ENCODE results near the gene ICAM3.
"Not testable (repeated sequence)": the region's sequence is repeated elsewhere in the genome, so short reads cannot be mapped to it uniquely, and the experiment has no call there.

Gene ICAM3

DNA sequence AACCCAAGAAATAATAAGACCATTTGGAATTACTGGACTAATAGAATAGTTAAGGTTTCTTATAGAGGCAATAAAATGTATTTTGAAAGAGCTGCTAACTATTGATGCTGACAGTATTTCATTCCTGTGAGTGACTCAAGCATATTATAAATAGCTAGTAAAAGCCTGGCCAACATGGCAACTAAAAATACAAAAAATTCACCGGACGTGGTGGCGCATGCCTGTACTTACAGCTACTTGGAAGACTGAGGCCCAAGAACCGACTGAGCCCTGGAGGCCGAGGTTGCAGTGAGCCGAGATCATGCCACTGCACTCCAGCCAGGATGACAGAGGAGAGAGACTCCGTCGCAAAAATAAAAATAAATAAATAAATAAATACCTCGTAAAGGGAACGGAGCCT is 5.4 kb upstream of the ICAM3 start:
- no peak for DNase-seq (ENCODE audit: low spot score)

DNA sequence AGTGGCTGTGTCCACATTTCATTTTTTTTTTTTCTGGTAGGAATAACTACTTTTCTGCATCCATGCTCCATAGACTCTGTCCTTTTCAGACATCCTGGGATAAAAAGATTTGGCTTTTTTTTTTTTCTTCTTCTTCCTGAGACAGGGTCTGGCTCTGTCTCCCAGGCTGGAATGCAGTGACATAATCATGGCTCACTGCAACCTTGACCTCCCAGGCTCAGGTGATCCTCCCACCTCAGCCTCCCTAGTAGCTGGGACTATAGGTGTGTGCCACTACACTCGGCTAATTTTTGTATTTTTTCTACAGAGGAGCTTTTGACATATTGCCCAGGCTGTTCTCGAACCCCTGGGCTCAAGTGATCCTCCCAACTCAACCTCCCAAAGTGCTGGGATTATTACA is 4.1 kb upstream of the ICAM3 start:
- DNase-seq (ENCODE audit: low spot score) = no peak

DNA sequence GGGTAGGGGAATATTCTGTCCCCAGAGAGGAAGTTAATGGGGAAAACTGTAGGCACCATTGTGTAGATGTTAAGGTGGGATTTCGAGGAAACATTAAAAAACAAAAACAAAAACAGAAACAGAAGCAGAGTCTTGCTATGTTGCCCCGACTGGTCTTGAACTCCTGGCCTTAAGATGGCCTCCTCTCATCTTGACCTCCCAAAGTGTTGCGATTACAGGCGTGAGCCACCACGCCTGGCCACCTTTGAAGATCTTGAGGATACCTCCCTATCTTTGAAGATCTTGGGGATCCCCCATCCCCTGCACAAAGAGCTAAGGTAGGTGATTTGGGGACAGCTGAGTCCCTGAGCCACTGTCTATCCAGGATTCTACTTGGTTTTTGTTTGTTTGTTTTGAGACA is 553 bp upstream of the ICAM3 start:
- no peak for DNase-seq (ENCODE audit: low spot score)

DNA sequence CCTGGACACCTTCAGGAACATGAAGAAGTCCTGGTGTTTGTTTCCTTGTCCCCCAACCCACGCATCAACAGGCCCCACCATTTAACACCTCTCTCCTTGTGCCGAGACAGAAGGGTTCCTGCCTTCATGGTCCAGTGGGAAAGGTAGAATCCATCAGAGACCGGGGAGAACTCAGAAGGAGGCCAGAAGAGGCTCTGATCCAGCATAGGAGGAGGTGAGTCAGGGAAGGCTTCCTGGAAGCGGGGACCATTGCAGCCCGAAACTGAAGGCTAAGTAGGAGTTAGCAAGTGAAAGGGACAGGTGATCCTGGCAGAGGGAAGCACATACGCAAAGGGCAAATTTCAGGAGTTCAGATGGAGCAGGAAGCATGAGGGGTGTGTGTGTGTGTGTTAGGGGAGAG is 484 bp downstream of the ICAM3 start:
- no peak for DNase-seq (ENCODE audit: low spot score)

DNA sequence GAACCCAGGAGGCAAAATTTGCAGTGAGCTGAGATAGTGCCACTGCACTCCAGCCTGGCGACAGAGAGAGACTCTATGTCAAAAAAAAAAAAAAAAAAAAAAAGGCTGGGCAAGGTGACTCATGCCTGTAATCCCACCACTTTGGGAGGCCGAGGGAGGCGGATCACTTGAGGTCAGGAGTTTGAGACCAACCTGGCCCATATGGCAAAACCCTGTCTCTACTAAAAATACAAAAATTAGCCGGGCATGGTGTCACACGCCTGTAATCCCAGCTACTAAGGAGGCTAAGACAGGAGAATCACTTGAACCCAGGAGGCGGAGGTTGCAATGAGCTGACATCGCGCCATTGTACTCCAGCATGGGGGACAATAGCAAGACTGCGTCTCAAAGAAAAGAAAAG is 2.7 kb downstream of the ICAM3 start:
- DNase-seq (ENCODE audit: low spot score) = not testable (repeated sequence)

DNA sequence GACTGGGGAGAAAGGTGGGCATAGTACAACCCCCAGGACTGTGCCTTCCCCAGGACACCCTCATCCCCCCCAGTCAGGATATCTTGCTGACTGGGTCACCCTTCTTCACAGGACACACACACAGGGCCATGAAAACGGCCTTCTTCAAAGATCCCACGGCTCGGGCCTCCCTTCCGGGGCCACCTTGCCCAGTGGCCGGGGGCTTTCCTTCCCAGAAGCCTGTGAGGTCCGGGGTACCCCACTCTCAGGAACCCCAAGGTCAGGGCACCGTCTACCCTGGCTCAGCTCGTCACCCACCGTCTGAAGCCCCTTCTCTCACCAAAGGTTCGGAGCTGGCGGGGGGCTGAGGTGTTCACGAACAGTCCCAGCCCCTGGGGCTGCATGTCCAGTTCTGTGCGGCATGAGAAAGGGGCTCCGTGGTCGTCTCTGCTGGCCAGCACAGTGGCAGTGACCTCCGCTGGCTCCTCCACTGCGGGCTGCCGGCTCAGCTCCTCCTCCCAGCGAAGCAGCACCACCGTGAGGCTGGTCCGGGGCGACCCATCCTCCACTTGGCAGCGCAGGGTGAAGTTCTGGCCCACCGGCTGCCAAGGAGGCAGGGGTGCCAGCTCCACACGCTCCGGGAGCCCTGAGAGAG is 4.0 kb downstream of the ICAM3 start:
- no peak for DNase-seq (ENCODE audit: low spot score)

DNA sequence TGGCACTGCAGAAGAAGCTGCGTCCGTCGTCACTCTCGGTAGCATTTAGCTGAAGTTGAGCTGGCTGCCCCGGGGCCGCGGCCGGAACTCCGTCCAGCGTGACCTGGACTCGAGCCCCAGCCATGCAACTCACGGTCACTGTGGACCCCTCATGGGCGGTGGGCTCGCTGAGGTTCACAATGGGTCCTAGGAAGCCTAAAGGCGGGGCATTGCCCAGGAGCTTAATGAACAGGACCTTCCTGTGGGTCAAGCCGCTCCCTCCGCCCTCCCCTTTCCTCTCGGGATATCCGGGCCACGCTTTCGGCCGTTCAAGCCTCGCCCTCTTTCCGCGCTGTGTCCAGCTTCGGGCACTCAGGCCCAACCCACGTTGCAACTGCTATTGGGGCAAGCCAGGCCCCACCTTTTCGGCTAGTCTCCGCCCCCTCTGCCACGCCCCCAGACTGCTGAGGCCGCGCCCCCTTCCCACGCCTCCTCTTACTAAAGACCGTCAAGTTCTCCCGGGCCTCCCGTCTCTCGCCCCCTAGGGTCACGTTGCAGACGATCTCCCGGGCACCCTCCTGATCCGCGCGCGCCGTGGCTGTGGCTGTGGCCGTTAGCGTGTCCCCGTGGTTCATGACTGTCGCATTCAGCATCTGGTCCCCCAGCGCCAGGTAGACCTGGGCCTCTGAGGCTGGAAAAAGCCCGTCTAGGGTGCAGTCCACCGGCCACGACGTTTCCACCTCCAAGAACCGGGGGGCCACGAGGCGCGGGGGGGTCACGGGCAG is 4.7 kb downstream of the ICAM3 start:
- peak; percentile 94 for DNase-seq (ENCODE audit: low spot score)

DNA sequence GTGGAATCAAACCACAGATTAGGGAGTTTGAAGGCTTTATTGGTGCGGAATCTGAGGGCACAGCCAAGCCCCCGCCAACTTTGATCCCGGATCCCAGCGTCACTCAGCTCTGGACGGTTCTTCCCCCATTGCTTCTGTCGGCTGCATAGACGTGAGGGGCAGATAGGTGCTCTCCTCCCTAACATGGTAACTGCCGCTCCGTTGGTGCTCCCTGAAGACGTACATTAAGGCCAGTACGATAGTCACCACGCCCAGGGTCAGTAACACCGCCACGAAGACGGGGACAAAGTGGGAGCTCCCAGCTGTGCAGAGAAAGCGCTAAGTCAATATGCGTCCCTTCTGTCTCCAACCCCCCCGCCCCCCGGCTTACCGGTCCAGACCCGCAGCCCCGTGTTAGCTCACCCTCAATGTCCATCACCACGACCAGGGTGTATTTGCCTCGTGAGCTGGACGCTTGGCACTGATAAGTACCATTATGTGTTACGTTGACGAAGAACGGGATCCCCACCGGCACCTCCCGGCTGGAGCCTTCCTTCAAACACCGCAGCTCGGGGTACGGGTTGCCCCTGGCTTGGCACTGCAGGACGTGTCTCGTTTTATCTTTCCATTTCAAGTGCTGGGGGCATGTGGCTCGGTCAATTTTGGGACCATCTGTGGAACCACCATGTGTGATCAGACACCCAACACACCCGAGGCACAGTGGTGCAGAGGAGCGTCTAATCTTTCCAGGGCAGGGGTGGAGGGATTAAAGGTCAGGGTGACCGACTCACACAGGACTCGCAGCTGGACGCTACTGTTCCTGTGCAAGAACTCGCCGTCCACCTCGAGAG is 5.5 kb downstream of the ICAM3 start:
- no peak for DNase-seq (ENCODE audit: low spot score)

DNA sequence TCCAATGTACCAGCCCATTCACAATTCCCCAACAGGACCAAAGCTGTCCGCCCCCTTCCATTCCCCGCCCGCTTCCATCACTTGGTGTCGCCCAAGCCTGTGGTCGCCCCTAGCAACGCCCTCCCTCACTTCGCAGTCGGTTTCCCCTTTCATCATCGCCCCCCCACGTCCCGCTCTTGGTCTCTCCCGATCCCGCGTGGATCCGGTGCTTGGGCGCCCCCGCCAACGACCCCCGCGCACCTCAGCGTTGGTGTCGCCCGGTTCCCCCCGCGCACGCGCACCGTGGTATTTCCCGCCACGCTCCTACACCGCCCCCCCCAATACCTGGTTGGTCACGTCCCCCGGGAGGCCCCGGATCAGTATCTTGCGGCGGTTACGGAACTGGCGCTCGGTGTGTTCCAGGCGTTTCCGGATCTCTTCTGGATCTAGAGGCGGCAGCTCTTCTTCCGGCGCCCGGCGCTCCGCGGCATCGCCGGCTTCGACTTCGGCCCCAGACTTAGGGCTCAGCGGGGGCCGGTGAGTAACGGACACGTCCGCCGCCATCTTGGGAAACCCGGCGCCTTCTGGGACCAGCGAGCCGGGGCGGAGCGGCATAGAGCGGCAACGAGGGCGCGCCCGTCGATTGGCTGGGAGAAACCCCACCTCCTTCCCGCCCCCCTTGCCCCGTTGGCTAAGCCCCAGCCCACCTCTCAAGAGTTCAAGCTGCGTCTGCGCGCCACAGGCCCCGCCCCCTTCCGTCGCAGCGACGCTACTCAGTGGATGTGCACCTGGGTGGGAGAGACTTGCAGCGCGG is 6.3 kb downstream of the ICAM3 start, which contains the start of gene RAVER1:
TSS of gene RAVER1 (minus strand) at position 565 of the 793 bp plus-strand sequence. CDS start at position 543, 22 bp downstream.
- DNase-seq (ENCODE audit: low spot score) = peak; percentile 99

DNA sequence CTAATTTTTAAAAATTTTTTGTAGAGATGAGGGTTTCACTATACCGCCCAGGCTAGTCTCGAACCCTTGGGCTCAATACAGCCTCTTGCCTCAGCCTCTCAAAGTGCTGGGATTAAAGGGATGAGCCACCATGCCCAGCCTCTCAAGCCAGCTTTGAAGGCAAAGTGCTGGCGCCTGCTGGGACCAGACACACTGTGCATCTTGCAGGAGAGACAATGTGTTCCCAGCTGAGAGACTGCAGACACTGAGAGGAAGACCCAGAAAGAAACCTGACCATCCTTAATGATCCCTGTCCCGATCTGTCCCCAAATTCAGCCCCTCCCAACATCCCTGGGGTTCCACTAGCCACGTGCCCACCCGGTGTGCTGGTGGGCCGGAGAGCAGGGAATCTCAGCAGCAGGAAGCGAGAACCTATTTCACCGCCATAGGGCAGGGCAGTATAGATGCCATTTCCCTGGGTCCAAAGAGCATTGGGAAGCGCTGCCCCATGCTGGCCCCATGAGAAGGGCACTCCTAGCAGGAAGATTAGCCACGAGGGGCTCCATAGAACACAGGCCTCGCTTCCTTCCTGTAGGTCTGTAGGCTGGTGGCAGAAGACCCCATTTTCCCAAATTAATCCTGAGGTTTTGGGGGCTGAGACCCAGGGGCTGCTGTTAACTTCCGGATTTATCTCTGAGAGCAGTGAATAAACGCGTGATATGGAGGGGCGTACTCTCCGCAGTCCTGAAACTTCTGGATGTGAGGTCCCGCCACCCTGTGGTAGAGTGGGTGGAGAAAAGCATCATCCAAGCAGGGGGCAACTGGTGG is 7.1 kb downstream of the ICAM3 start:
- no peak for DNase-seq (ENCODE audit: low spot score)

DNA sequence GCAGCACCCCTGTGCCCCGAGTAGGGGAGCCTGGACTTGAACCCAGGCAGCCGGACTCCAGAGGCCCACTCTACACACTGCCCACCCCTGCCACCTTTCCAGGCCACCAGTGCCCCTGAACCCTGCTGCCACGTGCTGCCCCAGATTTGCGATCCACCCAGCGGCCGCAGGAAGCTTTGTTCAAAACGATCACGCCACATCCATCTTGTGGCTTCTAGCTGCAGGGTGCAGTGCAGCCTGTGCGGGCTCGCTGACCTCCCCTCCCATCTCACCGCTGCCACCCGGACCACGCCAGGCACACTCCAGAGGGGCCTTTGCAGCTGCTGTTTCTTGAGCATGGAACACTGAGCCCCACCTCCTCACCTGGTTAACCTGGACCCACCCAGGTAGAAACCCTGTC is 9.9 kb downstream of the ICAM3 start:
- no peak for DNase-seq (ENCODE audit: low spot score)

DNA sequence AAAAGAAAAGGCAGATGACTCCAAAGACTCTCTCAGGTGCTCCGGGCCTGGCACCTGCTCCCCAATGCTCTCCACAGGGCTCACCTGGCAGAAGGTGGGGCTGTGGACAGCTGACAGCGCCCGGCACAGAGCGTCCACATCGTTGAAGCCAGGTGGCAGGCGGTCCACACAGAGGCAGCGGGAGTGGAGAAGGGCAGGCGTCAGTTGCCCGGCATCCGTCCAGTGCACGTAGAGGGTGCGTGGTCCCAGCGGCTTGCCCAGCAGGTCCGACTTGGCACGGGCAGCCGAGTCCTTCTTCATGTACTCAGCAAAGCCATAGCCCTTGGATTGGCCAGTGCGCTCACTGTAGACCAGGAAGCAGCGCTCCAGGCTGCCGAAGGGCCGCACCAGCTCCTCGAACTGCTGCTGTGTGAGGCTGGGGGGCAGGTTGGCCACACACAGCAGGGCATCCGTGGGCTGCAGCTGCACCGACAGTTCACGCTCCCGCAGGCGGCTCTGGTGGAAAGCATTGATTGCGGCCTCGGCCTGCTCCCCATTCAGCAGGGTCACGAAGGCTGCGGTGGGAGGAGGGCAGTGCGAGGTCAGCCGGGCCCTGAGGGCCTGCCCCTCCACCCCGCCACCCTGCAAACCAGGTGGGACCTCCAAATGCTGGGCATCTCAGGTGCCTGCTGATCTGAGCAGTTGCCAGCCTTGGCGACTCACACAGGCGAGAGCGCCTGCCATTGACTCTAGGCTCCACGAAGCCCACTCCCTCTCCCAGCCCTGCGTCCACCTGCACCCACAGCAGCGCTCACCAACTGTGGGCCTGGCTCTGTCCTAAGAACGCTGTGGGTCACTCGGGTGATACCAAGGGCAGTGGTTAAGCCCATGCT is 10.6 kb downstream of the ICAM3 start:
- no peak for DNase-seq (ENCODE audit: low spot score)

DNA sequence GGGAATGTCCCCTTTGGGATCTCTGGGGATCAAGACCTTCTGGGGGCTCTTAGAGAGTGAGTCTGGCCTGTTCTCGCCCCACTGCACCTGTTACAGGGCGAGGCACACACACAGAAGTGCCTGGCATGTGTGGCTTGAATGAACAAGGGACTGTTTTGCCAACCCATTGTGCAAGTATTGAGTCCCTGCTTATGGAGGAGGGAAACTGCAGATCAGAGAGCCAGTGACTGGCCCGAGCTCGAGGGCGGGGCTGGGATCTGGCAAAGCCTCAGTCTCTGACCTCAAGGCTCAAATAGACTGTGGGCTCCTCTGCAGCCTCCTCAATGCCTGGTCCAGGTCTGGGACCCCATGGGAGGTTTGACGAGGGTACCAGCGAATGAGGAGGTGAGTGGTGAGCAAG is 11.6 kb downstream of the ICAM3 start:
- DNase-seq (ENCODE audit: low spot score) = no peak

DNA sequence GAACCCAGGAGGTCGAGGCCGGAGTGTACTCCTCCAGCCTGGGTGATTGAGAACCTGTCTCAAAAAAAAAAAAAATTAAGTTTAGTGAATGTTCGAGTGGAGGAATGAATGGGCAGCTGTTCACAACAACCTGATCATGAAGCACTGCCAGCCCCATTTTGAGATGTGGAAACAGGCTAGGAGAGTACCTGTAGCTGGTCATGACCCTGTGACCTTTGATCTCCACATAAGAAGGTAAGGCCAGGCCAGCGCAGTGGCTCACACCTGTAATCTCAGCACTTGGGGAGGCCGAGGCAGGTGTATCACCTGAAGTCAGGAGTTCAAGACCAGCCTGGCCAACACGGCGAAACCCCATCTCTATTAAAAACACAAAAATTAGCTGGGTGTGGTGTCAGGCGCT is 13.7 kb downstream of the ICAM3 start:
- DNase-seq (ENCODE audit: low spot score) = no peak

DNA sequence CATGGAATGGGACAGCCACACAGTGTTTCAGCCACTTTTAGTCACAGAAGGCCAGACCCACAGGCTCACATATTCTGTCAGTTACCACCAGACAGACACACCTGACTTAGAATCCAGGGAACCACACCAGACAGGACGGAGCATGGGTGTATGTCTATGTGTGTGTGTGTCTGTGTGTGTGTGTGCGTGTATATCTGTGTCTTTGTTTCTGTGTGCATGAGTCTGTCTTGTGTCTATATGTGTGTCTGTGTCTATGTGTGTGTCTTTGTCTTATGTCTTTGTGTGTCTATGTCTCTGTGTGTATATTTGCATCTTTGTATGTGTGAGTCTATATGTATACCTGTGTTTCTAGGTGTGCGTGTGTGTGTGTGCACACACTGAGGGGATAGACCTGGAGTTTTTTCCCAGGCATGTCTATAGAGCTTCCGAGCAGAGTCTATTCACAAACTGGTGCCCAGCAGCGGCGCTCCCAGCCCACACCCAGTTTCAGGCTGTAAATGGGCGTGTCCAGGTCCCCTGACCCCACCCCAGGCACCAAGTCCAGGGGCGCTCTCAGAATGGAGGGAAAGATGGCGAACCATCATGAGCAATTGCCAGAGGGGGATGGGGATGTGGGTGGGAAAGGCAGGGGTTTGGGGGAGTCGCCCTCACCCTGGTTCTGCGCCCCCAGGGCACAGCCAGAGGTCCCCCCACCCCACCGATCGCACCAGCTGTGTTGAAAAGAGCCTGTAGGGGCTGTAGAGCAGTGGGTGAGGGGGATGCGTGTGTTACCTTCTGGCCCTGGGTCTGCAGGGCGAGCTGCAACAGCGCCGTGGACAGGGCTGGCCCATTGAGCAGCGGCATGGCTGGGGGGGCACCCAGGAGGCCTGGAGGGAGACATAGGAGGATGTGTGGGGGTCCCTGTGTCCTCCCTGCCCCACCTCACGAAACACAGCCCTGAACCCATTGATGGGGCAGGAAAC is 17.3 kb downstream of the ICAM3 start:
- no peak for DNase-seq (ENCODE audit: low spot score)

DNA sequence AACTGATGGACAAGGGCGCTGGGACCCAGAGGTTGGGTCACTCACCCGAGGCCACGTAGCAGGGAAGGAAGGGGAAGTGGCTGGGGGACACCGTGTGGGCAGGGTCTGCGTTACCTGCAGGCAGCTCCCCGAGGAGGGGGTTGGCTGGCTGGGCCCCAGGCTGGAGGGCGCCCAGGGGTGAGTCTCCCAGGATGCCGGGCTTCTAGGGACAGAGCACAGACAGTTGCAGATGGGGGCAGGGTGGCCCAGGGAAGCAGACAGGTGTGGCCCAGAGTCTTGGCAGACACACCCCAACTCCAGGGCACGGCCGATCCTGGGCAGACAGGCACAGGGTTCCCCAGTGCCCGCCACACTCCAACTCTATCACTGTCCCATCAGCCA is 18.0 kb downstream of the ICAM3 start:
- no peak for DNase-seq (ENCODE audit: low spot score)

DNA sequence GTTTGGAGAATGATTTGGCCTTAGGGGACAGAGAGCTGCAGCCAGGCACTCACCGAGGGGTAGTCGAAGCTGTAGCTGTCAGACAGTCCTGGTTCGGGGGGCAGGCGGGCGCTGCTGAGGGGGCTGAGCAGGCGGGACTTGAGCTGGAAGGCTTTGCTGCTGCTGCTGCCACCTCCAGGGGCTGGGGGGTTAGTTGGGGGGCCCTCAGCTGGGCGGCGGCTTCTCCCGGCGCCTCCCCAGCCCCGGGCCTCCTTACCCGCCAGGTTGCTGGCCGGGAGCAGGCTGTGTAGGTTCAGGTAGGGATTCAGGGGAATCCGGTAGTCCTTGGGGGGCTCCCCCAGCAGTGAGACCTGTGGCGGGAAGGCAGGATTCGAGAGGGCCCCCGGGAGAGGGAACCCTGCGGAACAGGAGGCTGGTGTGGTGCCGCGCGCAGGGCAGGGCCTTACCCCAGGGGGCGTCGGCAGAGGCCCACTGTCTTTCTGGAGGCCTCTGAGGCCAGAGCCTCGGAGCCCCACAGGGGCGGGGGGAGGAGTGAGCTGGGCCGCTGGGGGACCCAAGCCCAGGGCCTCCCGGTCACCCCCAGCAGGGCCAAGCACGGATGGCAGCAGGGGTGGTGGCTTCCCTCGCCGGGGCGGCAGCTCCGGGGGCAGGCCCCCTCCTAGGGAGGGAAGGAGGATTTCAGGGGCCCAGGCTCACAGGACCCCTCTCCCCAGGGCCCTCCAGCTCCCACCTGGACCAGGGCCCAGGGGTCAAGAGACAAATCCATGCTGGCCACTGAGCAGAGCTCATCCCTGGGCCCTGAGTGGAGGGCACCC is 18.6 kb downstream of the ICAM3 start:
- no peak for DNase-seq (ENCODE audit: low spot score)
